ENCODE data around the gene NPIPA1.
"Not testable (repeated sequence)": the region's sequence is repeated elsewhere in the genome, so short reads cannot be mapped to it uniquely, and the experiment has no call there.

Gene NPIPA1

DNA sequence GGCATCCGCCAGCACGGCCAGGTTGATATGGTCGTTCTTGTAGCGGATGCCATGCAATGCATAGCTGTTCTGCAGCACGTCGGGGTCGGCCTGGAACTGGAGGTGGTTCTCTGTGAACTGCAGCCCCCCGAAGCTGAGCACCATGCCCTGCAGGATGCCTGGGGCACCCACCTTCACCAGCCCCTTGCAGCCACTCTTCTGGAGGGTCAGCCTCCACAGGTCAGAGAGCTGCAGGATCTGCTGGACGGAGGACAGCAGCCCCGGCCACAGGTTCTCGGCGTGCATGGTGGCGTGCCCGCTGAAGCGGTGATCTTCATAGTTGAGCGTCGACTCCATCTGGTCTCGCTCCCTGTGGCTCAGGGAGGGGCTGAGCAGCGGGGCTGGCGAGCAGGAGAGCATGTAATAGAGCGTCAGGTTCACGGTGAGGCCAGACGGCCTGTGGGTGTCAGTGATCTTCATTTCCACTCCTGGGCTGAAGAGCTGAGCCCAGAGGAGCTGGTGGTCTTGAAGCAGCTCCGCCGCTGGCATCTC, 51.5 kb downstream of the NPIPA1 start:
- H3K18ac ChIP-seq (ENCODE audit: low read length), result peak overlapping the region; percentile 26
- not testable (repeated sequence) for H3K79me1 ChIP-seq (ENCODE audit: low read length); H4K12ac ChIP-seq (ENCODE audit: low read depth, low read length); H2AFZ ChIP-seq (ENCODE audit: insufficient read depth, low read length, poor library complexity); H3K4me2 ChIP-seq (ENCODE audit: low read length); H3K4me1 ChIP-seq (ENCODE audit: control insufficient read depth in 1 of 2, insufficient read depth in 2 of 2, low read length in 2 of 2); H2AK5ac ChIP-seq (ENCODE audit: low read length); H2BK5ac ChIP-seq (ENCODE audit: low read depth, low read length, poor library complexity); H4K91ac ChIP-seq (ENCODE audit: low read depth, low read length); H3K14ac ChIP-seq (ENCODE audit: low read length); H3K4me3 ChIP-seq (ENCODE audit: low read depth, low read length); H2BK120ac ChIP-seq (ENCODE audit: insufficient read depth, low read length, poor library complexity); H3K79me2 ChIP-seq (ENCODE audit: control insufficient read depth, insufficient read depth, low read length, poor library complexity); H3K23ac ChIP-seq (ENCODE audit: low read length); H3K9me3 ChIP-seq (ENCODE audit: insufficient read depth, low read depth, low read length); DNase-seq; H3K27me3 ChIP-seq (ENCODE audit: insufficient read depth, low read length); H3K27ac ChIP-seq (ENCODE audit: low read depth, low read length); H2BK12ac ChIP-seq (ENCODE audit: low read length); H4K8ac ChIP-seq (ENCODE audit: low read depth, low read length); H3K9ac ChIP-seq (ENCODE audit: low read length)
- peaks cover 22 to 35% of the 10 kb centered on the region in 2 experiments for H3K36me3 ChIP-seq (ENCODE audit: control insufficient read depth in 1 of 2, insufficient read depth in 2 of 2, low read length in 2 of 2)
- no CpG with 5 or more reads among the region's 25 CpGs for WGBS (ENCODE audit: extremely low coverage, insufficient coverage, insufficient read length)
- H3K4ac ChIP-seq (ENCODE audit: low read depth, low read length), result peak overlapping the region; percentile 10

DNA sequence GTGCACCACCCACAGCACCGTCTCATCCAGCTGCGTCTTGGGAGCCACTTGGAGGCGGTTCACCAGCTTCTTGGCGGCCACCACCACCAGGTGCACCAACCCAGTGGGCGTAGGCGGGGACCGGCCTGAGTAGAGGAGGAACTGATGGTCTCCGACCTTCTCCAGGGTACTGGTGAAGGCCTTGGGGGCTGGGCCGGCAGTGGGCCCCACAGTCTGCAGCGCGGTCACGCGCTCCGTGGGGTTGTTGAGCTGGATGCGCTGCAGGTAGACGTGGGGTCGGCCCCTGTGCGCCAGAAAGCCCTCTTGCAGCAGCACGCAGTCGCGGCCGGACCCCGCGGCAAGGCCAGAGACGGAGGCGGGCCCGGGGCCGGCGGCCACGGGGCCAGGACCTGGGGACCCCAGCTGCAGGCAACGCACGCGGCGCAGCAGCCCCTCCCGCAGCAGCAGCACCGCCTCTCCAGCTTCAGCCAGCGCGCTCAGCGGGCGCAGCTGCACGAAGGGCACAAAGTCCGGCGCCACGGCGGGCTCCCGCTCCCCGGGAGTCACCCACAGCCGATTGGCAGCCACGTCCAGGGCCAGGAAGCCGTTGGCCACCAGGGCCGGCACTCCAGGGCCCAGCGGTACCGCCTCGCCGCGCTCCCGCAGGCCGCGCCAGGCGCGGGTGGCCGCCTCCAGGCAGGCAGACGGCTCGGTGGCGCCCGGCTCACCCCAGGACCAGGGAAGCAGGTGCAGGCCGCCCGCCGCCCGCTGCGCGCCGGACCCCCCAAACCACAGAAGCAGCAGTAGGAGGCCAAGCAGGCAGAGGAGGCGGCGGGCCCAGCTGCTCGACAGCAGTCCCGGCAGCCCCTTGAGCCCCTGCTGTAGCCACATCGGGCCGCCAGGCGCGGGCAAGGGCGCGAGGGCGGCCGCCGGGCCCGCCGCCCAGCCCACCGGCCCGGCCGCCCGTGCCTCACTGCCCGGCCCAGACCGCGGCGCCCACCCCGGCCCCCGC, 52.3 kb downstream of the NPIPA1 start:
- H3K4me3 ChIP-seq (ENCODE audit: low read depth, low read length); H2BK5ac ChIP-seq (ENCODE audit: low read depth, low read length, poor library complexity); H2BK120ac ChIP-seq (ENCODE audit: insufficient read depth, low read length, poor library complexity); H4K8ac ChIP-seq (ENCODE audit: low read depth, low read length); H3K9me3 ChIP-seq (ENCODE audit: insufficient read depth, low read depth, low read length); H3K4me1 ChIP-seq (ENCODE audit: control insufficient read depth in 1 of 2, insufficient read depth in 2 of 2, low read length in 2 of 2); H3K27ac ChIP-seq (ENCODE audit: low read depth, low read length); H4K12ac ChIP-seq (ENCODE audit: low read depth, low read length); H2AK5ac ChIP-seq (ENCODE audit: low read length); H3K79me1 ChIP-seq (ENCODE audit: low read length); H3K4ac ChIP-seq (ENCODE audit: low read depth, low read length); H3K18ac ChIP-seq (ENCODE audit: low read length); H2BK12ac ChIP-seq (ENCODE audit: low read length); H3K9ac ChIP-seq (ENCODE audit: low read length); DNase-seq; H4K91ac ChIP-seq (ENCODE audit: low read depth, low read length); H3K79me2 ChIP-seq (ENCODE audit: control insufficient read depth, insufficient read depth, low read length, poor library complexity); H3K27me3 ChIP-seq (ENCODE audit: insufficient read depth, low read length); H3K23ac ChIP-seq (ENCODE audit: low read length); H3K4me2 ChIP-seq (ENCODE audit: low read length); H3K14ac ChIP-seq (ENCODE audit: low read length); H2AFZ ChIP-seq (ENCODE audit: insufficient read depth, low read length, poor library complexity): not testable (repeated sequence)
- peaks cover 20 to 33% of the 10 kb centered on the region in 2 experiments for H3K36me3 ChIP-seq (ENCODE audit: control insufficient read depth in 1 of 2, insufficient read depth in 2 of 2, low read length in 2 of 2)
- WGBS (ENCODE audit: extremely low coverage, insufficient coverage, insufficient read length), result no CpG with 5 or more reads among the region's 98 CpGs

DNA sequence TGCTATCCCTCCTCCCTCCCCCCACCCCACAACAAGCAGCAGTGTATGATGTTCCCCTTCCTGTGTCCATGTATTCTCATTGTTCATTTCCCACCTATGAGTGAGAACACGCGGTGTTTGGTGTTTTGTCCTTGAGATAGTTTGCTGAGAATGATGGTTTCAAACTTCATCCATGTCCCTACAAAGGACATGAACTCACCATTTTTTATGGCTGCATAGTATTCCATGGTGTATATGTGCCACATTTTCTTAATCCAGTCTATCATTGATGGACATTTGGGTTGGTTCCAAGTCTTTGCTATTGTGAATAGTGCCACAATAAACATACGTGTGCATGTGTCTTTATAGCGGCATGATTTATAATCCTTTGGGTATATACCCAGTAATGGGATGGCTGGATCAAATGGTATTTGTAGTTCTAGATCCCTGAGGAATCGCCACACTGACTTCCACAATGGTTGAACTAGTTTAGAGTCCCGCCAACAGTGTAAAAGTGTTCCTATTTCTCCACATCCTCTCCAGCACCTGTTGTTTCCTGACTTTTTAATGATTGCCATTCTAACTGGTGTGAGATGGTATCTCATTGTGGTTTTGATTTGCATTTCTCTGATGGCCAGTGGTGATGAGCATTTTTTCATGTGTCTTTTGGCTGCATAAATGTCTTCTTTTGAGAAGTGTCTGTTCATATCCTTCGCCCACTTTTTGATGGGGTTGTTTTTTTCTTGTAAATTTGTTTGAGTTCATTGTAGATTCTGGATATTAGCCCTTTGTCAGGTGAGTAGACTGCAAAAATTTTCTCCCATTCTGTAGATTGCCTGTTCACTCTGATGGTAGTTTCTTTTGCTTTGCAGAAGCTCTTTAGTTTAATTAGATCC, 56.3 kb downstream of the NPIPA1 start:
- H3K18ac ChIP-seq (ENCODE audit: low read length); H3K4me1 ChIP-seq (ENCODE audit: control insufficient read depth in 1 of 2, insufficient read depth in 2 of 2, low read length in 2 of 2); H3K23ac ChIP-seq (ENCODE audit: low read length); H3K27me3 ChIP-seq (ENCODE audit: insufficient read depth, low read length); H3K9me3 ChIP-seq (ENCODE audit: insufficient read depth, low read depth, low read length); H2BK12ac ChIP-seq (ENCODE audit: low read length); H4K8ac ChIP-seq (ENCODE audit: low read depth, low read length); H3K79me2 ChIP-seq (ENCODE audit: control insufficient read depth, insufficient read depth, low read length, poor library complexity); H2AK5ac ChIP-seq (ENCODE audit: low read length); H4K91ac ChIP-seq (ENCODE audit: low read depth, low read length); H2AFZ ChIP-seq (ENCODE audit: insufficient read depth, low read length, poor library complexity); H3K4me2 ChIP-seq (ENCODE audit: low read length); H3K27ac ChIP-seq (ENCODE audit: low read depth, low read length); DNase-seq; H2BK120ac ChIP-seq (ENCODE audit: insufficient read depth, low read length, poor library complexity); H2BK5ac ChIP-seq (ENCODE audit: low read depth, low read length, poor library complexity); H4K12ac ChIP-seq (ENCODE audit: low read depth, low read length); H3K4me3 ChIP-seq (ENCODE audit: low read depth, low read length); H3K9ac ChIP-seq (ENCODE audit: low read length); H3K14ac ChIP-seq (ENCODE audit: low read length); H3K79me1 ChIP-seq (ENCODE audit: low read length): not testable (repeated sequence)
- Histone ChIP-seq H3K36me3 (ENCODE audit: control insufficient read depth in 1 of 2, insufficient read depth in 2 of 2, low read length in 2 of 2) (peaks cover 16 to 18% of the 10 kb centered on the region in 2 experiments), H3K4ac (ENCODE audit: low read depth, low read length) (peak overlapping the region; percentile 64)
- no CpG with 5 or more reads among the region's 7 CpGs for WGBS (ENCODE audit: extremely low coverage, insufficient coverage, insufficient read length)

DNA sequence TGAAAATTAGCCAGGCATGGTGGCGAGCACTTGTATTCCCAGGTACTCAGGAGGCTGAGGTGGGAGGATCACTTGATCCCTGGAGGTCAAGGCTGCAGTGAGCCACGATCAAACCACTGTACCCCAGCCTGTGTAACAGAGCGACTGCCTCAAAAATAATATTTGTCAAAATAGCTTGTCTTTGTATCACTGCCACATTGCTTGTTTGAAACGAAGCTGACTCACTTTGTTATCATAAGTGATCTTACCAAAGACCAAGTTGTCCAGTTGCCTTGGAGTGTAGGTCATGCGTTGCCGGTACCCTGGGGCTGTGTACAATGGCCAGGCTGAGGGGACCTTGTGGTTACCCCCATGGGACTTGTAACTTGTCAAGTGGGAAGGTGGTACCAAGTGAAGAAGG, 59.5 kb downstream of the NPIPA1 start:
- H3K23ac ChIP-seq (ENCODE audit: low read length); H4K91ac ChIP-seq (ENCODE audit: low read depth, low read length); H2BK12ac ChIP-seq (ENCODE audit: low read length); H3K14ac ChIP-seq (ENCODE audit: low read length); H2AFZ ChIP-seq (ENCODE audit: insufficient read depth, low read length, poor library complexity); H3K4me3 ChIP-seq (ENCODE audit: low read depth, low read length); H3K27ac ChIP-seq (ENCODE audit: low read depth, low read length); H3K4me1 ChIP-seq (ENCODE audit: control insufficient read depth in 1 of 2, insufficient read depth in 2 of 2, low read length in 2 of 2); H4K12ac ChIP-seq (ENCODE audit: low read depth, low read length); H4K8ac ChIP-seq (ENCODE audit: low read depth, low read length); H3K27me3 ChIP-seq (ENCODE audit: insufficient read depth, low read length); H3K18ac ChIP-seq (ENCODE audit: low read length); H3K9me3 ChIP-seq (ENCODE audit: insufficient read depth, low read depth, low read length); H3K4me2 ChIP-seq (ENCODE audit: low read length); H2BK120ac ChIP-seq (ENCODE audit: insufficient read depth, low read length, poor library complexity); H3K4ac ChIP-seq (ENCODE audit: low read depth, low read length); H3K79me1 ChIP-seq (ENCODE audit: low read length); H2AK5ac ChIP-seq (ENCODE audit: low read length); H2BK5ac ChIP-seq (ENCODE audit: low read depth, low read length, poor library complexity); H3K79me2 ChIP-seq (ENCODE audit: control insufficient read depth, insufficient read depth, low read length, poor library complexity); H3K9ac ChIP-seq (ENCODE audit: low read length): not testable (repeated sequence)
- WGBS (ENCODE audit: extremely low coverage, insufficient coverage, insufficient read length), result no CpG with 5 or more reads among the region's 6 CpGs
- peak in 1 of 2 donors; percentile 31 for DNase-seq
- peaks cover 13% of the 10 kb centered on the region in 2 experiments for H3K36me3 ChIP-seq (ENCODE audit: control insufficient read depth in 1 of 2, insufficient read depth in 2 of 2, low read length in 2 of 2)
